Left renal pelvis (tissue), 4 donors: ENCODE measurements around the gene MAD2L1BP. TPM values are rescaled to one million over a fixed set of nuclear protein-coding genes. Genes with fewer than 3 reads are reported as not detected.

Experiments
- DNase-seq, 4 donors: peaks; one replicate each; pipeline ENCODE4 v3.0.0-alpha.2; 2013; ENCODE audit warnings: low read depth in 4 of 4, low spot score in 3 of 4
- polyA plus RNA-seq, 4 donors: library from polyadenylated mRNA; unstranded; fragments of 120-200 nt; gene quantifications; one replicate each; pipeline ENCODE4 v1.2.1, GENCODE V29; 2013; ENCODE audit not compliant: insufficient read length in 4 of 4

The MAD2L1BP gene
- polyA plus RNA-seq, 4 donors: 18.5 to 28.7 (median 25.2) TPM

DNA sequence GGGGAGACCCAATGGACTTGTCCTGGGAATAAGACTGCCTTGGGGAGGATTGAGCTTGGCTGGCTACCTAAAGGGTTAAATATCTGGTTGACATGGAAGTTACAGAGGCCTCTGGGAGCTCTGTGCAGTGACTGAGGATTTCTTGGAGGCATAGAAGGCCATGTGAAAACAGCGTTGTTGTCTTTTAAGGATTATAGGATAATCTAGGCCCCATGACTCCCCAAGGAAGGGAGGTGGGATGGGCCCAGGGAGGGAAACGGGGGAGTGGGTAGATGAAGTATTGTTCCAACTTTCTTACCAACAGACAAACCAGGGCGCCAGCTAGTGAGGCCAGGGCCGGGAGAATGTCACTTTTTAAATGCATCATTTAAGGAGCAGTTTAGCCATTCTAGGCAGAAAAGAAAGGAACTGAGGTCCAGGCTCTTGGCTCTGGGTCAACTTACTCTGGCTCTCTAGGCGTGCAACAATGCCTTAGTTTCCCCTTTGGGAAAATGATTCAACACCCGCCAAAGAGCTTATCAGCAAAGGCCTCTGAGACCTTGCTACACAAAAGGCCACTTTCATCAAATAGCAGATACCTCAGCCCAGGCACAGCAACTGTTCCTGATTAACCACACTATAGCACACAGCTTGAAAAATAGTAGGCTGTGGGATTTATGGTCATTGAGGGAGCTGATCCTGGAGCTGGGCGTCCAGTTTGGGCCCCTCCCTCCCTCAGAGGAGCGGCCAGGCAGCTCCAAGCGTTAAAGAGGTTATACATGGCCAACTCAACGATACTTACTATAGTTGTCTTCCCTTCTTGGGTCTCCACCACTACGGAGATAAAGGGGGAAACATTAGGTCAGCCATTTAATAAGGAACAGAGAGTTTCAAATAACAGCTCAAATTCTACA, 44.9 kb downstream of the MAD2L1BP start:
- DNase-seq: no peak

DNA sequence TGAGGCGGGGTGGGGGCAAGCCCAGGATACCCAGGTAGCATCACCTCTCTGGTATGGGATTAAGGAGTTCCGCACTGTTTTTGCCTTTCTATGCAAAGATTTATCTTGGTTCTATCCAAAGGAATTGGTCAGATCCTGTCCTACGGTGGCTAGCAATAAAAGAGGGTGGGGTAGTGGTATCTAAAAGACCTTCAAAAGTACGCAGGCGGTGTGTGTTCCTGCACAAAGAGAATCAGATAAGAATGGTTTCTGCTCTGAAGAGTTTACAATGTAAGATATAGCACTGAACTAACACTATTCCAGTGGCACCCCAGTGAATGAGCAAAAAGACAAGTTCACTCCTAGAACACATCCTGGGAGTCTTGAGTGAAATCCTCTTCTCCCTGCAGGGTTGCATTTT, 45.7 kb downstream of the MAD2L1BP start:
- no peak for DNase-seq

DNA sequence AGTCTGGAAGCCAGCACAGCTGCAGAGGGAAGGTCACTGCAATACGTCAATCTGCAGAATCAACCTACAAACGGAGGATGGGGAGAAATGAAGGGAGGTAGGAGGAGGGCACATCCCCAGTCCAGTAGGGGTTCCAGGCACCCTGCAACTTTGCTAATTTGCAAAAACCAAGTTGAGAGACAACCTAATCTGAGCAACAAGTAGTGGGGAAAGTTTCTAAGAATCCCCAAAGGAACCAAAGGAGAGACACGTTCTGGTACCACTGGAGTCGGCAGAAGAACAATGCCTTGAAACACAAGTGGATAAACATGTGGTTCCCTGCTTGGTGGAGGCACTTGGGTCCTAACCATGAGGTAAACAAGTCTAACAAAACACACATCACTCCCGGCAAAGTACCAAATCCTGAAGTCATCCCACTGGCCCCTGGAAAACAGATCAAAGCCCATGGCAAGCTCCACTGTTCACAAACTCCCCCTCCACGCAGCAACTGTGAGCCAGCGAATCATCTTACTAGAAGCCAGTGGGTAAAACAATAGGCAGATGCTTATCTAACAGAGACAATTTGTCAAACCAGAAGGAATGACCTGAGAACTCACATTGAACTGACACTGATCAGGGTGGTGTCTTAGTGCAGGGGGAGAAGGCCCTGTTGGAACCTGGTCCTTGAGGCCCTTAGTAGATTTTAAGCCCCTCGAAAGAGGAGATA, 47.2 kb downstream of the MAD2L1BP start:
- no peak for DNase-seq

DNA sequence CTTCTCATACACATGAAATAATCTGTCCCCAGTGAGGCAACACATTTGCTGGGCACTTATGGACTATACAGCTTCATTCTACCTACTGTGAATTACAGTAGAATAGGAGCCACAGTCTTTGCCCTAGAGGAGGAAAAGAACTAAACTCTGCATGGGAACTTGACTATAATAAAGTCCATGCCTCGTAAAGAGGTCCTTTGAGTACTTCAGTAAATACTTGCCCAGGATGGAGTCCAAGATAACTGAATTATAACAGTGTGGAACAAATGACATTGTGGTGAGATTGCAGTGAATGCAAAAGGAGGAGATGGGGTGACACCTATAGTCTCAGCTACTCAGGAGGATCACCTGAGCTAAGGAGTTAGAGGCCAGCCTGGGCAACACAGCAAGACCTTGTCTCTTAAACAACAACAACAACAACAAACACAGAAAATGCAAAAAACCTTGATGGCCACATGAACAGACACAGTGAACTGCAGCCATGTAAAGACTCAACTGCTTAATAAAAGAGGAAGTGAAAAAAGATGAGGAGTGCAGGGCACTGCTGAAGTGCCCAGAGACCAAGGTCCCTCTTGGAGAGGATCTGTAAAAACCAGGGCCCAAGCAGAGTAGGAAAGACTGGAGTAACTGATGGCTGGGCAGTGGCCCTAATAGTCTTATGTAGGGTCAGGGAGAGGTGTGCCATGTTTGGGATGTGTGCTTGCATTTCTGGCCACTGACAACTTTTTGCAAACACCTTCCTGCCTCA, 48.2 kb downstream of the MAD2L1BP start:
- DNase-seq: no peak

DNA sequence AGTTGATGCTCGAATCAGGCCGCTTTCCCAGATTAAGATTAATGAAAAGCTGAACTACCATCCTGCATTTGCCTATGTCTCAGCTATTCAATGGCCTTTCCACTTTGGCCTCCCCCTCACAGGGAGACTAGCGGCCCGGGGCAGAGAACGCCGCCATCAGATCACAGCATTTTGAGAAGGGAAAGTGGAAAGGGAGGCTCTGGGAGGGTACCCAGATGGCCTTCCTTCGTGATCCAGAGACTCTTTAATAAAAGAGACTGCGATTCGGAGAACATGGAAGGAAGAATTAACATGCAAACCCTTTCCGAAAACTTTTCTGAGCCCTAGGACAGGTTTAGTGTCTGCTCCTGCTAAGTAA, 51.4 kb downstream of the MAD2L1BP start:
- DNase-seq: no peak

DNA sequence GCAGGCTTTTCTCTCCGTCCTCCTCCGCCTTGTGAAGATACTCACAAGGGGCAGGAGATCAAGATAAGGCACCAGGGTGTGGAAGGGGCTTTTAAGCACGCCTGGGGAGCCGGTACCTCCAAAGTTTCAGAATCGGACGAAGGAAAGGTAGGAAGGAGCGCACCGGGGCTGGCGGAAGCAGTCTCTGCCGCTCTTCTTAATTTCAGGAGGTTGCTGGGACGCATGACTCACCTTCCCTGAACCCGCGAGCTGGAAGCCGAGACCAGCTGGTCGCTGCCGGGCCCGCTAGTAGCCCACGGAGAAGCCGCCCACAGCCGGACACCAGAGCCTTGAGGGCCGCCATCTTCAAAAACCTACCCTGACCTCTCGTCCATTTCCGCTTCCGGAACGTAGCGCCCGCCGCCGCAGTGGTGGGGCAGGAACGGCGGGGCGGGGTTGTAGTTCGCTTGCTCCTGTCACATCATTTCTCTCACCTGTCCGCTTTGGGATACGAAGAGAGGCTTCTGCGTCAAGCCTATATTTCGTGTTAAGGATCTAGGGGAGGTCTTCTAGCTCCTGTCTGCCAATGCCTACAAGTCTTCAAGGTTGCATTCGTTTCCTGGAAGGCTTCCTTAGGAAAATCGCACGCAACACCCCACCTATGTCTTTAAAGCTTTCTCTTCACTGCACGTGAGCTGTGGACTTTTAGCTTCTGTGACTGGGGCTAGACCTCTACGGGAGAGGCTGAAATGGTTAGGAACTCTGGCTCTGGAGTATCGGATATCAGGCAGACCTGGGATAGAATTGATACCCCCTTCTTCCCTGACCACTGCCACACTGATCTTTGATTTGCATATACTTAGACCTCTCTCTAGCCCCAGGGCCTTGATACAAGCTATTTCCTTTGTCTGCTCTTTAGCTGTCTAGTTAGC, 52.1 kb downstream of the MAD2L1BP start, which contains the start of gene MRPS18A:
Gene MRPS18A (minus strand): TSS at position 355 of the 911 bp plus-strand sequence. CDS start 12 bp downstream, at position 343.
- no peak for DNase-seq

DNA sequence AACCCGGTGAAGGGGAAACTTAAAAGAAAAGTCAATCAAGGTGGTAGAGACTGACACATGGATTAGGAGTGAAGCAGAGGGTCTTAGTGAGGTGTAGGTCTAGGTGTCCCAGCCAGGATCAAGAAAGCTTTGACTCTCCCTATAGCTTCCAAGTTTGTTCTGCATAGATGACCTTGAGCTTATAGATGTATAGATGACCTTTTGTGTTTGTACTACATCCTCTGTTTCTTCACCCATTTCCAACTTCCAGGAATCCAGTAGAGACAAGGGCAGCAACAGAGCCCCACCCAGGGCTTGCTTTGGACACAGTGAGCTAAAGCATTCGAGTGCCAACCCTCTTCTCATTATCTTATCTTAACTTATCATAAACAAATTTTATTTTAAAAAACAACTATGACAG, 53.8 kb downstream of the MAD2L1BP start:
- no peak for DNase-seq

Other genes starting within 250 kb of the MAD2L1BP start
- gene ABCC10, start 208.3 kb upstream of the MAD2L1BP start, polyA plus RNA-seq: 10 to 100 TPM; 15.9 to 29.7 (median 21.4) TPM
- 1 to 10 TPM; 1.1 to 1.8 (median 1.4) TPM for gene DLK2, start 180.3 kb upstream of the MAD2L1BP start, polyA plus RNA-seq
- 10 to 100 TPM; 26.5 to 46.5 (median 33.3) TPM for gene TJAP1, start 158.3 kb upstream of the MAD2L1BP start, polyA plus RNA-seq
- 1 to 10 TPM in 2 of 4 donors, under 1 TPM in 2; 0.25 to 1.2 (median 0.98) TPM for gene LRRC73, start 125.5 kb upstream of the MAD2L1BP start, polyA plus RNA-seq
- gene YIPF3, start 118.9 kb upstream of the MAD2L1BP start, polyA plus RNA-seq: 100 to 1,000 TPM; 126 to 150 (median 145) TPM
- gene POLR1C, start 118.8 kb upstream of the MAD2L1BP start, polyA plus RNA-seq: 10 to 100 TPM; 24.6 to 43.6 (median 40.6) TPM
- gene XPO5, start 59.8 kb upstream of the MAD2L1BP start, polyA plus RNA-seq: 10 to 100 TPM; 29.2 to 53.9 (median 49.5) TPM
- 10 to 100 TPM; 18.6 to 26.9 (median 20.4) TPM for gene POLH, start 59.7 kb upstream of the MAD2L1BP start, polyA plus RNA-seq
- gene GTPBP2, start 6.6 kb upstream of the MAD2L1BP start, polyA plus RNA-seq: 10 to 100 TPM; 41.1 to 60.9 (median 50.4) TPM
- gene RSPH9, start 9.2 kb downstream of the MAD2L1BP start, polyA plus RNA-seq: 1 to 10 TPM; 1.0 to 2.1 (median 1.3) TPM
- gene MRPS18A, start 52.0 kb downstream of the MAD2L1BP start, polyA plus RNA-seq: 10 to 100 TPM; 38.3 to 50.1 (median 44.8) TPM
- gene VEGFA, start 134.4 kb downstream of the MAD2L1BP start, polyA plus RNA-seq: 100 to 1,000 TPM; 106 to 336 (median 279) TPM